Kidney (tissue), 14 donors: ENCODE measurements around the gene MLLT3. TPM values are rescaled to one million over a fixed set of nuclear protein-coding genes. Genes with fewer than 3 reads are reported as not detected.

Source experiments
- DNase-seq, 5 donors: peaks; one replicate each; pipeline ENCODE4 v3.0.0-alpha.2; 2013 to 2020
- FAIRE-seq: peaks from 2 replicates; lab custom pipeline; 2012; peaks lifted over from hg19 to GRCh38; lab: Jason Lieb, UNC
- H3K27ac ChIP-seq, 2 donors: one replicate each; pipeline ENCODE4 v1.7.0; 2013; ENCODE audit warnings: low read depth in 2 of 2, low read length in 2 of 2, inconsistent platforms in 1 of 2
- H3K27me3 ChIP-seq: one replicate; pipeline ENCODE4 v1.7.1; 2013; ENCODE audit warnings: low read length, inconsistent platforms; ENCODE audit not compliant: control insufficient read depth, insufficient read depth
- H3K36me3 ChIP-seq, 3 donors: one replicate each; pipeline versions ENCODE4 v1.7.0 to v1.7.1; 2013; ENCODE audit warnings: low read length in 3 of 3, control low read depth in 1 of 3, inconsistent platforms in 1 of 3; ENCODE audit not compliant: insufficient read depth in 3 of 3, control insufficient read depth in 2 of 3
- H3K4me1 ChIP-seq, 3 donors: one replicate each; pipeline versions ENCODE4 v1.7.0 to v1.7.1; 2013; ENCODE audit warnings: low read length in 3 of 3, inconsistent platforms in 1 of 3, low read depth in 1 of 3; ENCODE audit not compliant: control insufficient read depth in 2 of 3, insufficient read depth in 2 of 3
- H3K4me3 ChIP-seq, 3 donors: one replicate each; pipeline versions ENCODE4 v1.7.0 to v1.8.1; 2013; ENCODE audit warnings: low read length in 3 of 3, control low read depth in 1 of 3, inconsistent platforms in 1 of 3
- H3K9ac ChIP-seq, 3 donors: one replicate each; pipeline versions ENCODE4 v1.7.0 to v1.7.1; 2013; ENCODE audit warnings: low read length in 3 of 3, control low read depth in 1 of 3, inconsistent platforms in 1 of 3
- H3K9me3 ChIP-seq, 3 donors: one replicate each; pipeline versions ENCODE4 v1.7.0 to v1.7.1; 2013; ENCODE audit warnings: low read length in 3 of 3, control low read depth in 1 of 3, inconsistent platforms in 1 of 3; ENCODE audit not compliant: control insufficient read depth in 2 of 3, insufficient read depth in 1 of 3
- intact Hi-C: fragments of 100-400 bp; cut with DNase I; formaldehyde crosslinking; loops from one replicate; pipeline ENCODE4 v1.11.1; 2022
- polyA plus RNA-seq: library from polyadenylated mRNA; stranded (reverse); fragments of 350-450 nt; fragmentation: Illumina TruSeq; extraction: RNeasy Lipid Tissue Mini Kit (QIAGEN cat#74804); gene quantifications from one replicate; pipeline ENCODE4 v1.2.3, GENCODE V29; 2014; ENCODE audit warnings: low read depth, low replicate concordance; ENCODE audit not compliant: insufficient read depth
- total RNA-seq: library from RNA; stranded (reverse); fragmentation: NEBNext Ultra II Directional; extraction: Animal tissue kit (Norgen Biotek cat#: 25700); gene quantifications from one replicate; pipeline ENCODE4 v1.2.1, GENCODE V29; 2021
- TF ChIP-seq, protein P1 (sequence below): IDR thresholded peaks from 3 replicates; pipeline ENCODE4 v1.5.1; 2012; ENCODE audit warnings: mild to moderate bottlenecking, moderate library complexity, borderline replicate concordance; ENCODE audit not compliant: insufficient read depth; ENCODE audit errors: extremely low read depth
- donor health status: control.
- donor health status: control.
- donor health status: control.
- donor health status: control.
- donor health status: control.
- donor health status: DM: yes; HTN: yes; CAD: no.
- donor health status: Normal renal cell carcinoma (clear cell type).

MLLT3 gene
- total and polyA plus RNA-seq, 2 donors from 2014 or later = 15.8 to 19.7 TPM

DNA sequence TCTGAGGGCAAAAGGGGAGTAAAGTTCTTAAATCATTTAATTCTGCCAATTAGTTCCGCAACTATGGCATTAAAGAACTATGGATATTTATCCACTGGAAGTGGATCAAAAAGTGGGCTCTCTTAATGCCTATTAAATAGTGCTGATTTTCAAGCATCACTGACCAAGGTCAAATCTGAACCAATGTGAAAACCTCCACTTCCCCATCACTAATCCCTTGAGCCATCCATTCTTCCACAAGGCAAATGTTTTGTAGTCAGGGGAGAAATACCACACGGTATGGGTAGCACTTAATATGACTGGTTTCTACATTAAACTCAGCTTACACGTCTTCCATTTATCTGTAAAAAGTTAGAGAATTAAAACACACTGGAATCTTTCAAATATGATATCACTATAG lies 57.6 kb downstream of the MLLT3 start:
- H3K4me1 ChIP-seq = peaks cover 0 to under 1% (median 0%) of the 10 kb centered on the region in 3 donors
- H3K27ac ChIP-seq = no peak overlapping the region
- no peak for DNase-seq
- TF ChIP-seq, protein P1, sequence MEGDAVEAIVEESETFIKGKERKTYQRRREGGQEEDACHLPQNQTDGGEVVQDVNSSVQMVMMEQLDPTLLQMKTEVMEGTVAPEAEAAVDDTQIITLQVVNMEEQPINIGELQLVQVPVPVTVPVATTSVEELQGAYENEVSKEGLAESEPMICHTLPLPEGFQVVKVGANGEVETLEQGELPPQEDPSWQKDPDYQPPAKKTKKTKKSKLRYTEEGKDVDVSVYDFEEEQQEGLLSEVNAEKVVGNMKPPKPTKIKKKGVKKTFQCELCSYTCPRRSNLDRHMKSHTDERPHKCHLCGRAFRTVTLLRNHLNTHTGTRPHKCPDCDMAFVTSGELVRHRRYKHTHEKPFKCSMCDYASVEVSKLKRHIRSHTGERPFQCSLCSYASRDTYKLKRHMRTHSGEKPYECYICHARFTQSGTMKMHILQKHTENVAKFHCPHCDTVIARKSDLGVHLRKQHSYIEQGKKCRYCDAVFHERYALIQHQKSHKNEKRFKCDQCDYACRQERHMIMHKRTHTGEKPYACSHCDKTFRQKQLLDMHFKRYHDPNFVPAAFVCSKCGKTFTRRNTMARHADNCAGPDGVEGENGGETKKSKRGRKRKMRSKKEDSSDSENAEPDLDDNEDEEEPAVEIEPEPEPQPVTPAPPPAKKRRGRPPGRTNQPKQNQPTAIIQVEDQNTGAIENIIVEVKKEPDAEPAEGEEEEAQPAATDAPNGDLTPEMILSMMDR = no peak
- H3K27me3 ChIP-seq = no peaks in the 10 kb centered on the region
- H3K4me3 ChIP-seq = no peak overlapping the region
- no peak for FAIRE-seq
- H3K9ac ChIP-seq = no peak overlapping the region
- no peaks in the 10 kb centered on the region for H3K36me3 ChIP-seq
- intact Hi-C loops = no loop called here
- no peaks in the 10 kb centered on the region for H3K9me3 ChIP-seq

GRCh38 chr9:20563917-20564316 lies 58.4 kb downstream of the MLLT3 start:
- intact Hi-C loops = no loop called here
- no peak for DNase-seq
- H3K27ac ChIP-seq = no peak overlapping the region
- TF ChIP-seq, protein P1 = no peak
- H3K36me3 ChIP-seq = no peaks in the 10 kb centered on the region
- no peaks in the 10 kb centered on the region for H3K9me3 ChIP-seq
- H3K27me3 ChIP-seq = no peaks in the 10 kb centered on the region
- no peak overlapping the region for H3K4me3 ChIP-seq
- no peak overlapping the region for H3K9ac ChIP-seq
- FAIRE-seq = no peak
- H3K4me1 ChIP-seq = peaks cover 0 to 3% (median 0%) of the 10 kb centered on the region in 3 donors

- DNase-seq (no peak), FAIRE-seq (no peak)
- H3K27me3 ChIP-seq = no peaks in the 10 kb centered on the region
- intact Hi-C loops = no loop called here
- no peaks in the 10 kb centered on the region for H3K36me3 ChIP-seq
- H3K9me3 ChIP-seq = no peaks in the 10 kb centered on the region
- H3K27ac ChIP-seq = no peak overlapping the region
- no peak overlapping the region for H3K4me3 ChIP-seq
- H3K9ac ChIP-seq = no peak overlapping the region
- peaks cover 0 to 7% (median 6%) of the 10 kb centered on the region in 3 donors for H3K4me1 ChIP-seq
- TF ChIP-seq, protein P1 = no peak
Measured at GRCh38 chr9:20562051-20562450, 60.2 kb downstream of the MLLT3 start.

- Histone ChIP-seq H3K27me3 (no peaks in the 10 kb centered on the region), H3K4me3 (no peak overlapping the region), H3K36me3 (no peaks in the 10 kb centered on the region), H3K9me3 (no peaks in the 10 kb centered on the region), H3K27ac (no peak overlapping the region), H3K9ac (no peak overlapping the region), H3K4me1 (peaks cover 0 to 7% (median 6%) of the 10 kb centered on the region in 3 donors)
- intact Hi-C loops = no loop called here
- TF ChIP-seq, protein P1 = no peak
- no peak for DNase-seq
- no peak for FAIRE-seq
Measured at GRCh38 chr9:20561531-20561930, 60.8 kb downstream of the MLLT3 start.
